Erythroblast (primary cell): Measurements from ENCODE around the gene CYTH1.

Experiments used
- DNase-seq, 2 experiments: peaks; one replicate each; lab custom pipeline; 2025; lab: John Stamatoyannopoulos, UW
- GATA1 ChIP-seq: IDR thresholded peaks from 2 replicates; pipeline ENCODE4 v1.6.1; 2011; ENCODE audit warnings: low read depth, mild to moderate bottlenecking, control low read depth, low read length, moderate library complexity
- POLR2A ChIP-seq: IDR thresholded peaks from 2 replicates; pipeline ENCODE4 v1.6.1; 2011; ENCODE audit warnings: mild to moderate bottlenecking, low read length

The CYTH1 gene

DNA sequence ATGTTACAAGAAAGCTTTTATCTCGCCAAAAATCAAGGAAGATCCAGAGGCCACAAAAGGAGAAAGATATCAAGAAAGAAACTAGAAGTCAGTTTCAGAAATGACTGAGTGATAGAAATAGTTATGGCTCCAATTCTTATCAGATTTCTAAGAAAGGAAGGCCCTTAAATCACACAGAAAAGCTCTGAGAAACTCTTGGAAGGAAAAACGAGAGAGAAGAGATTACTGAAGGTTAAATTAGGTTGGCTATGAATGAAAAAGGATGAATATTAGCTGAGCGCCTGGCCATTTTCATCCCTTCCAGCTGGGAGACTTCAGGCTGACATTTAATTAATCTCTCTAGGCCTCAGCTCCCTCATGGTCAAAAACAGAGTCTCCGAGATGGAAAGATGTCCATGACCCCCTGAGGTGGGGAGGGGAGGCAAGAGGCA lies 72.3 kb downstream of the CYTH1 start:
- no peak for DNase-seq
- TF ChIP-seq POLR2A, result no peak
- no peak for TF ChIP-seq GATA1

DNA sequence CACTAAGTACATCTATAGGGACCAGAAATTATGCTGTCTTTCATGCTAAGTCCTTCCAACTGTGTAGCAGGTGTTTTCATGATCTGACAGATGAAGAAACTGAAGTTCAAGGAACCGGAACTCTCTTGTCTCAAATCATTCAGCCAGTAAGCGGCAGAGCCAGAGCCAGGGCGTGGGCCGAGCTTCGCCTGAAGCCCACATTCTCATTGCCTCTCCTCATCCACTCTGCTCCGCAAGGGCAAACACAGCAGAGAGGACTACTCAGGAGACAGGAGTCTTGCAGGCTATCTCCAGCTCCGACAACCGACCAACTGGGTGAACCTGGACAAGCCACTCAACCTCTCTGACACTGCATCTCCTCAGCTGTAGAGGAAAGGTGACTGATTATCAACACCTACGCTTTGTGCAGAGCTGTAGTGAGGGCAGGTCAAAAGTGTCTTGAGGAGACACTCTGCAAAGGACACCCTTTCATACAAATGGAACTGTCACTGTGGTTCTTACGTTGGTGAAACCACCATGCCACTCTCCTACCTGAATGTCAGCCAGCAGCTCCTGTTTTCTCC lies 72.9 kb downstream of the CYTH1 start:
- no peak for DNase-seq
- TF ChIP-seq POLR2A (no peak), GATA1 (no peak)

DNA sequence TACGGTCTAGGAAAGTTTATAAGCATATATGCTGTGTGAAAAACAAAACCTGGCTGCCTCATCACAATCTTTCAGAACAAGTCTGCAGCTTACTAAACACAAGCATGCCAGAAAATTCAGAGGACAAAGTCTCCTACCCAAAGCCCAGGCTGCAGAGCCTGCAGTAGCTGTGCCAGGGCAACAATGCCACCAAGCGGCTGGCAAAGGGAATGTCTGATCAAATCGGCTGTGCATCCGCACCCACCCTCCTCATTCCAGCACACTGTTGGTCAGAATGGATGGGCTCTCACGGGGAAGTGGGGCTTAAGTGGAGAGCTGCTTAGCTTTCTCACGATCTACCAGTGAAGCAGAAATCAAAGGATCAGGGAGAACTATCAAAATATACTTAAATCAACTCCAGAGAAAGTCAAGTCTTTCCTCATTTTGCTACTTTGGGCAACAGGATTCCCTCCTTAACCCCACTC lies 73.5 kb downstream of the CYTH1 start:
- no peak for TF ChIP-seq POLR2A
- TF ChIP-seq GATA1, result no peak
- peak; percentile 58 to 70 for DNase-seq

DNA sequence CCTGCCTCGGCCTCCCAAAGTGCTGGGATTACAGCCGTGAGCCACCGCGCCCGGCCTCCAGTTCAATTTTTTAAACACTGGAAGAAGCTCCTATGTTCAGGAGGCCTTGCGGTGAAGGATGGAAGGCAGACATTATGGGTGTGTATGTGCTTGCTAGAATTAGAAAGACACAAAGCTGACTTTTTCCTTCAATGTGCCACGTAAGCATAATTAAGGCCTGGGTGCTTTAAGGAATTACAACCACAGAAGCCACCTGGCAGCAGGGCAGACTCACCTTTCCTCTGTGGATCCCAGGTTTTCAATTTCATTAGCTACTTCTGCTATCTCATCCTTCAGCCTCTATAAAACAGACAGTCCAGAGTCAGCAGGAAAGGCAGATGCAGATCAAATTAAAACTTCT lies 74.2 kb downstream of the CYTH1 start:
- DNase-seq, result no peak
- TF ChIP-seq GATA1 (no peak), POLR2A (no peak)

DNA sequence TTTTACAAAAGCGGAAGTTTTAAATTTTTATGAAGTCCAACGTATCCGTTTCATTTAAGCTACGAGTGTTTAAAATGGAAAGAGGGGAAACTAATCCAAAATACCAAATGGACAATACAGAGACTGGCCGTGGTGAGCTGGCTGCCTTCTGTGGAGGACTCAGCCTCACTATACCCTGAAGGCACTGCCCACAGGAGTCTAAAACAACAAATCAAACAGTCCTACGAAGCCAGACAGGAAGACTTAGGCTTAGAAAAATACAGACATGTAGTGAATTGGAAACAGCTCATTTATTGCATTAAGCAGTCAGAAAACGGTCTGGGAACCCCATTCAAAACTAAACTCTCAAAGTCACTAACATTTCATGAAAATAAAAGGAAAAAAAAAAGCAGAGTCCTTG lies 75.1 kb downstream of the CYTH1 start:
- no peak for DNase-seq

DNA sequence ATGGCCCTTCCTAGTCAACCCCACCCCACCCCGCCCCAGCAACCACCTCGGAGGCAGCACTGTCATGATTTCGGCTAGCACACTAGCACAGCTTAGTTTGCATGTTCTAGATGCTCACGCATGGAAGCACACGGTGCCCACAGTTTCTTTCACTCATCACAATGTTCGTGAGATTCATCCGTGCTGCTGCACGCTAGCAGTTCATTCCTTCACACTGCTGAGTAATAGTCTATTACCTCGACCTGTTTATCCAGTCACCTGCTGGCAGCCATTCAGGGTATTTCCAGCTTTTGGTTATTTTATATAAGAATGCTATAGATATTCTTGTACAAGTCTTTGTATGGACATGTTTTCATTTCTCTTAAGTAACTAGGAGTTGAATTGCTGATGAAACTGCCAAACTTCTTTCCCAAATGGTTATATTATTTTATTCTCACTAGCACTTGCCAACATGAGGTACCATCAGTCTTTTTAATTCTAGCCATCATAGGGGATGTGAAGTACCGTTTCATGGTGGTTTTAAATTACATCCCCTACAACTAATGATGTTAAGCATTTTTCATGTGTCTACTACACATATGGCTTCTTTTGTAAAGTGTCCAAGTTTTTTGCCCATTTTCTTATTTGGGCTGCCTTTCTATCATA lies 75.7 kb downstream of the CYTH1 start:
- no peak for TF ChIP-seq GATA1
- TF ChIP-seq POLR2A, result no peak
- DNase-seq, result no peak

More for the DNA sequence above, 75.1 kb downstream of the CYTH1 start:
- TF ChIP-seq GATA1 (no peak), POLR2A (no peak)

DNA sequence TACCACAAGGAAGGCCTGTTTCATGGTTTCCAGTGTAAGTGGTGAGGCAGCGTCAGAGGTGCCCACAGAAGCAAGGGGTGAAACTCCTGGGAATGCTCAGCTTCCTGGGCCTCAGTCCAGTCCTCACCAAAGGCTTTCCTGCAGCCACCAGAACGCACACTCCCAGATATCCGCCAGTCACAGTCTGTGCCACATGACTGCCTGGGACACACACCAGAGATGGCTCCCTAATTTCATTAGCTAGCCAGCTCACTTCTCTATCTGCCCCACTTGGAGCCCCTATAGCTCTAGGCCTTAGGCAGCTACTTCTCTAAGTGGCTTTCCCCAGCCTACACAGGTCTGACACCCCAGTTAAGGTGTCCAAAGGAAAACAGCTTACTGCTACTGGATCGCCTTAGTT lies 77.0 kb downstream of the CYTH1 start:
- TF ChIP-seq POLR2A (no peak), GATA1 (no peak)
- DNase-seq, result no peak

DNA sequence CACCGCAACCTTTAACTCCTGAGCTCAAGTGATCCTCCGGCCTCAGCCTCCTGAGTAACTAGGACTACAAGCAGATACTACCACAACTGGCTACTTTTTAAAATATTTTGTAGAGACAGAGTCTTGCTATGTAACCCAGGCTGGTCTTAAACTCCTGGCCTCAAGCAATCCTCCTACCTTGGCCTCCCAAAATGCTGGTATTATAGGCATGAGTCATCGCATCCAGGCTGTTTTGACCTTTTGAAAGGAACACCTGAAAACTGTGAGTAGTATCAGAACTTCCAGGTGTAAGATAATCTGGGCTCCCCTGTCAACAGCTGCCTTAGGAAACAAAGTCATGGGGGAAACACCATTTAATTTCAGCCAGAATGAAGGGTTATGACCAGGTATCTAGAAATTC lies 77.5 kb downstream of the CYTH1 start:
- TF ChIP-seq GATA1 (no peak), POLR2A (no peak)
- no peak for DNase-seq

DNA sequence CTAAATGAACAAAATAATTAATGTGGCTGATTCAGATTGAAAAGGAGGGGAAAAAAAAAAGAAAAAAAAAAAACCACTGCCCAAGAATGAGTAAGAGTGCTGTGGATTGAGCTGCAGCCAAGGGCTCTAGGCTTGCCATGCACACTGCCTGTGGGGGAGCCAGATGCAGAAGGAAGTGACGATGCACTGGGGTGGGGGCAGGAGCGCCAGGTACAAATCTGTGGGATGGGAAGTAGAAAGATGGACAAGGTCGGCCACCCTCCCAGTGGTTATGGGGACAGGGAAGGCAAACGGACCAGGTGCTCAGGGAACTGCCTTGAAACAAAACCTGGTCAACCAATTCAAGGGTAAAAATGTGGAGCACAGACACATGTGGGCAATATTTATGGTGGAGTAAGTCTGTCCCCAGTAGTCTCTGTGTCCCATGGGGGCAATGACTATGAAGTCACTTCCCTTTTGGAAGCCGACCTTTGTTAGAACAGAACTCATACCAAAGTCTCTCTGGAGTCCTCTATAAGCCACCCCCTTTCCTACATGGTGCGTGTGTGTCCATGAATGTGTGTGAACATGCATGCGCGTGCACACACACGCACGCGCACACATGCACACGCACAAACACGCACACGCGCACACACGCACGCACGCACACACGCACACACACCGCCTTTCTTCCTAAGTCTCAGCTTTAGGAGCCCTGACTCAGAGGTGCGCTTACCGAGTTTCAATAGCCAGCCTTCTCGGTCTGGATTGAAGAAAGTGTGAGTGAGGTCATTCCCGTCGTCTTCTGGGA lies 84.3 kb downstream of the CYTH1 start:
- TF ChIP-seq GATA1 (no peak), POLR2A (no peak)
- DNase-seq, result no peak

DNA sequence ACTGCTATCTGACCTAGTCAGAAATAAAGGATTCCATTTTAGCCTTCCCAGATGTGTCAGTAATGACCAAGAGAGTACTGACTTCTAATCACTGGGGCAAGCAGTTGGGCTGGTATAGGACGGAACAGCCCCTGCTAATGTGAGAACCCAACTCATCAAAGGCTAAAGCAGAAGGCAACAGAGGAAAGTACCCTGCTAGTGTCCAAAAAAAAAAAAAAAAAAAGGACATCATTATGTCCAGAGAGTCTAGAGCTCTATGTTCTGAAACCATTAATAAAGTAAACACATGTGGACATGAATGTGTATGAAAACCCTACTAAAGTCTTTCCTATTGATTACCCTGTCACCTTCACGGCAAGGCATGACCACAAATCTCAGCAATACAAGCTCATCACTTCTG lies 85.0 kb downstream of the CYTH1 start:
- DNase-seq, result no peak

DNA sequence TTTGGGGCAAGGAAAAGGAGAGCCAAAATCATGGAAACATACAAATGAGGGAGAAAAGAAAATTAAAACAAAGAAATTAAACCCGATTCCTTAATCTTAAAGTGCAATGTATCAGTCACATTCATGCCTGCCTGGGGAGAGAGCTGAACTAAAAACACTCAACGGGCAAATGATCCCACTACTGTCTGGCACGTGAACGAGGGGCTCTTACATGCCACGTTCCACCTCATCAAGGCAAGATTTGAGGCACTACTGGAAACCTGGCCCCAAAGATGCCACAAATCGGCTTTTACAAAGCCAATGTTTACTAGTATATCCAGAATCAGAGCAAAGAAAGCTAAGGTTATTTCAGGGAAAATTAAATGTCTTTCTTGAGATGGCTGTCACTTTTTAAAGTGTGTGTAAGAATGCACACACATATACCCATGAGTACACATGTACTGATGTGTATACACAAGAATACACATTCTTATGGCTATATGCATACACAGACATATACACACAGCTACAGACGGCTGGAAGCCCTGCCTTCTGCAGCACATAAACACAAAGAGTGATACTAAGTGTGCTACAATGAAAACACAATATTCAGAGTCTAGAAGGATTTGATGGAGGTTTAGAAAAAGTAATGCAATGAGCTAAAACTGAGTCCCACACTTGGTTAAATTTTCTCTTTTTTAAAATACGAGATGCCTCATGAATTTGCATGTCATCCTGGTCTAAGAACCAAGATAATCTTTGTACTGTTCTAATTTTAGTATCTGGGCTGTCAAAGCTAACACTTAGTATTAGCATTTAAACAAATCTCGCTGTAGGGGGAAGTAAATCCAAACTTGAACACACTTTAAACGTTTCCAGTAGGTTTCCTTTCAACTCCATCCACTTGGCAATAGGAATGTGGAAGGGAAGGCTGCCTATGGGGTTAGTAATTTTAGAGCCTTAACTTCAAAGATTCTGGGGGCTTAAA lies 85.8 kb downstream of the CYTH1 start:
- DNase-seq, result no peak
- TF ChIP-seq GATA1 (no peak), POLR2A (no peak)

More for the DNA sequence above, 85.0 kb downstream of the CYTH1 start:
- TF ChIP-seq POLR2A (no peak), GATA1 (no peak)

DNA sequence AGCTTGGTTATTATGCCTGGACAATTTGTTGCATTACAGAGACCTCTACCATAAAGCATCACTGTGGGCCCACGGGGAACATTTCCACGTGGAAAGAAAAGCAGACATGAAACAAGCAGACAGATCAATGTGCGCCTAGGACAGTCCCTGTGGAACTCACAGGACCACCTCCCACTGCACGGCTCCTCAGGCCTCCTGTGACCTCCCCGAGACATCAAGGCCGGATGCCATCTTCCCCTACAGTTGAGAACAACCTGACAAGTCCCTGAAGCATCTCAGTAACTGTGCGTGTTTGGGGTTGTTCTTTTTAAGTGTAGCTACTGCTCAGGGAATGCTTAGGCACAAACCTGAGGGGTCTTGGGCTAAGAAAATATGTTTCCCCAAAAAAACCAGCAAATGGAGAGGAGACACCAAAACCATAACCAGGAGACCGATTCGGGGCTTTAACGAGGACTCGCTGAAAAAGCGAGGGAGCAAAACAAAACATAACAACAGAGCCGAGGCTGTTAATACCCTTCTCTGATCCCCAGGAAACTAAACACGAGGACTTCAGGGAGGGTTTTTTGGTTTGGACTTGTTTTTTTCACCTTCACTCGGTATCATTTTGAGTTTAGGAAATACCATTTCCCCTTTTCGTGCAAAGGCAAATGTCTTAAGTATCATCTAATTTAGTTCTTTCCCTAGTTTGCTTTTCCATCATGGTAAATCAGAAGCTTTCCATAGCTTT lies 87.1 kb downstream of the CYTH1 start:
- TF ChIP-seq POLR2A (no peak), GATA1 (no peak)
- no peak for DNase-seq
